Activated CD8-positive, alpha-beta memory T cell treated with anti-CD3 and anti-CD28 coated beads, Interleukin-2, amount 10 ng/mL, durations not matched to agents 7 days and 5 days (primary cell): ENCODE data around the gene UBE2I. TPM values are rescaled to one million over a fixed set of nuclear protein-coding genes. Genes with fewer than 3 reads are reported as not detected.
A peak's percentile ranks its signal among the peaks of the same experiment; 100 is the strongest.

Source experiments
- ATAC-seq: fragments of 150-1000 bp; cut with Tn5 transposase; one replicate; pipeline ENCODE4 v1.10.0; 2021; ENCODE audit warnings: moderate library complexity
- CTCF ChIA-PET: fragments of 350-600 bp; sonication (Branson Sonifier 250); formaldehyde crosslinking; loops from one replicate; lab custom pipeline; 2021; ENCODE audit warnings: antibody characterized with exemption; lab: Charles Lee
- DNase-seq: peaks from one replicate; pipeline ENCODE4 v3.0.0-alpha.2; 2020
- H3K27ac Mint-ChIP-seq: one replicate; pipeline ENCODE4 v1.8.0; 2021; ENCODE audit warnings: mild to moderate bottlenecking, mixed read lengths
- H3K27me3 Mint-ChIP-seq: one replicate; pipeline ENCODE4 v1.8.0; 2021; ENCODE audit warnings: mixed read lengths
- H3K36me3 Mint-ChIP-seq: one replicate; pipeline ENCODE4 v1.8.0; 2021; ENCODE audit warnings: mild to moderate bottlenecking, mixed read lengths
- H3K4me1 Mint-ChIP-seq: one replicate; pipeline ENCODE4 v1.8.0; 2021; ENCODE audit warnings: mixed read lengths
- H3K4me3 Mint-ChIP-seq: one replicate; pipeline ENCODE4 v1.8.0; 2021; ENCODE audit warnings: mild to moderate bottlenecking, moderate library complexity, mixed read lengths
- H3K9me3 Mint-ChIP-seq: one replicate; pipeline ENCODE4 v1.8.0; 2022; ENCODE audit warnings: low read depth, mixed read lengths
- total RNA-seq, 2 experiments: library from RNA; stranded (reverse); gene quantifications; one replicate each; pipeline ENCODE4 v1.2.3, GENCODE V29; 2021

Gene UBE2I
- total RNA-seq, 2 experiments from 2014 or later, result 224 to 253 TPM

DNA sequence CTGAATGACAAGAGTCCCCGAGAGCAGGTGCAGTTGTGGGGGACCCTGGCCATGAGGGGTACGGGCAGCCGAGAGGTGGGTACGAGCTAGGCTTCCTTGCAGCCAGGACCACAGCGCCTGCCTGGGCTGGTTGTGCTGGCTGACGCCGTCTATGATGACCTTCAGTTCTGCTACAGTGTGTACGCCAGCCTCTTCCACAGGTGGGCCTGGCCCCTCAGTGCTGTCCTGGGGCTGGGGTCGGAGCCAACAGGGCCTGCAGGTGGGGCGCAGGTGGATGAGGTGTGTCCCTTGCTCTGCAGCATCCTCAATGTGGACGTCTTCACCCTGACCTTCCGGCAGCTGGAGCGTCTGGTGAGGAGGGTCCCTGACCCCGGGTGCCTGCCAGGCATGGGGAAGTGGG lies 35.1 kb downstream of the UBE2I start:
- no peaks in the 10 kb centered on the region for H3K9me3 Mint-ChIP-seq
- peaks cover 2% of the 10 kb centered on the region for H3K36me3 Mint-ChIP-seq
- DNase-seq (no peak), ATAC-seq (no peak)
- no peaks in the 10 kb centered on the region for H3K27me3 Mint-ChIP-seq
- H3K4me1 Mint-ChIP-seq, result peaks cover 19% of the 10 kb centered on the region
- H3K4me3 Mint-ChIP-seq, result no peak overlapping the region
- CTCF ChIA-PET, result interaction anchor here (1.0 kb wide), 1 partner anchor 19 kb away, joined by 3 read pairs; no protein-coding TSS in a partner anchor
- H3K27ac Mint-ChIP-seq, result no peak overlapping the region

DNA sequence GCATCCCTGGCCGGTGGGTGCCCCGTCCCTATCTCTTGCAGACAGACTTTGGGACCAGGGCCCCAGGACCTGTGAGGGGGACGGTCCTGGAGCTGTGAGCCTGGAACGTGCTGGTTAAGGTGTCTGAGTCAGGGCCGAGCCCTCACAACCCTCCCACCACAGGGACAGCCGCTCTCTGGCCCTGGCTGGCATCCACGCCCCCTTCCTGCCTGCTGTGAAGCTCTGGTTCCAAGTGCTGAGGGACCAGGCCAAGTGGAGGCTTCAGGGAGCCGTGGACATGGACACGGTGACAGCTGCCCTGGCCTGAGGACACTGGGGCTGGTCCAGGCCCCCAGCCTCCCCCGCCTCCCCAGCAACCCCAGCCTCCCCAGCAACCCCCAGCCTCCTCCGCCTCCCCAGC lies 35.7 kb downstream of the UBE2I start:
- no peaks in the 10 kb centered on the region for H3K27me3 Mint-ChIP-seq
- peaks cover 21% of the 10 kb centered on the region for H3K4me1 Mint-ChIP-seq
- H3K27ac Mint-ChIP-seq, result no peak overlapping the region
- no peak overlapping the region for H3K4me3 Mint-ChIP-seq
- CTCF ChIA-PET, result no interaction called here
- H3K36me3 Mint-ChIP-seq, result peaks cover 2% of the 10 kb centered on the region
- H3K9me3 Mint-ChIP-seq, result no peaks in the 10 kb centered on the region
- ATAC-seq, result no peak
- DNase-seq, result no peak

DNA sequence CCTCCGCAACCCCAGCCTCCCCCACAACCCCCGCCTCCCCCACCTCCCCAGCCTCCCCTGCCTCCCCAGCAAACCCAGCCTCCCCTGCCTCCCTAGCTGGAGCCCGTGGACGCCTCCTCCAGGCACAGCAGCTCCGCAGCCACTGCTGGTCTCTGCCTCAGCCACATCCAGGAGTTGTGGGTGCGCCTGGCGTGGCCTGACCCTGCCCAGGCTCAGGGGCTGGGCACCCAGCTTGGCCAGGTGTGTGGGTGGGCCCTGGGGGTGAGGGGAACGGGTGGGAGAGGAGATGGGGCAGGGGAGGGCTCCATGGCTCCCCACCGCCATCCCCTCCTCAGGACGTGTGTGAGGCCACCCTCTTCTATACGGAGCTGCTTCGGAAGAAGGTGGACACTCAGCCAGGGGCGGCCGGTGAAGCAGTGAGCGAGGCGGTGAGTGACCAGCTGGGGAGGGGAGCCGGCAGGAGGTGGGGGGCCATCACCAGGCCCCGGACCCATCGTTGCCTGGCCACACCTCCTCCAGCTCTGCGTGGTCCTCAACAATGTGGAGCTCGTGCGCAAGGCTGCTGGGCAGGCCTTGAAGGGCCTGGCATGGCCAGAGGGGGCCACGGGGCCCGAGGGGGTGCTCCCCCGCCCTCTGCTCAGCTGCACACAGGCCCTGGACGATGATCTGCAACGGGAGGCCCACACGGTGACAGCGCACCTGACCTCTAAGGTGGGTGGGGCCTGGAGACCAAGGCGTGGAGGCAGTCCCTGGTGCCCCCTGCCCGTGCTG lies 36.4 kb downstream of the UBE2I start:
- no peak for ATAC-seq
- DNase-seq, result no peak
- peaks cover 2% of the 10 kb centered on the region for H3K36me3 Mint-ChIP-seq
- no peaks in the 10 kb centered on the region for H3K9me3 Mint-ChIP-seq
- no peak overlapping the region for H3K4me3 Mint-ChIP-seq
- H3K27me3 Mint-ChIP-seq, result no peaks in the 10 kb centered on the region
- CTCF ChIA-PET, result no interaction called here
- peaks cover 29% of the 10 kb centered on the region for H3K4me1 Mint-ChIP-seq
- H3K27ac Mint-ChIP-seq, result no peak overlapping the region

DNA sequence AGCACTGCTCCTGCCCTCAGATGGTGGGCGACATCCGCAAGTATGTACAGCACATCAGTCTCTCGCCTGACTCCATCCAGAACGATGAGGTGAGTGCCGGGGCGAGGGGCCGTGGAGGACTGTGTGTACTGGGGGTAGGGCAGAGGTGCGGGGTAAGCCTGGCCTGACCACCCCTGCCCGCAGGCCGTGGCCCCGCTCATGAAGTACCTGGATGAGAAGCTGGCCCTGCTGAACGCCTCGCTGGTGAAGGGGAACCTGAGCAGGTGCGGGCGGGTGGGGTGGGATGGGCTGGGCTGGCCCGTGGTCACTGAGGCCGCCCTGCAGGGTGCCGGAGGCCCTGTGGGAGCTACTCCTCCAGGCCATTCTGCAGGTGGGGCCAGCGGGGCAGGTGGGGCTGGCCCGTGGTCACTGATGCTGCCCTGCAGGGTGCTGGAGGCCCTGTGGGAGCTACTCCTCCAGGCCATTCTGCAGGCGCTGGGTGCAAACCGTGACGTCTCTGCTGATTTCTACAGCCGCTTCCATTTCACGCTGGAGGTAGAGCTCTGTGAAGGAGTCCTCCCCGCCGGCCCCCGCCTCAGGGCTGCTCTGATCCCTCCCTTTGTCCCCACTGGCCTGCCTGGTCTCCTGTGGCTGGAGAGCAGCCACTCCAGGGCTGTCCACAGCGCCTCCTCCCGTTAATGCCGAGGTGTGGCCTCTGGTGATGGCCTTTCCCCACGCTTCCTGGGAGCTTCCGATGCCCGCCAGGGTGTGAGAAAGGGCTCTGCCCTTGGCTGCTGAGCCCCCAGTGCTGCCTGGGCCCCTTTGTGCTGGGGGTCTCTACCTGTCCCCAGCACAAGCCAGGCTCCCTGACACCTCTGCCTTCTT lies 37.2 kb downstream of the UBE2I start:
- ATAC-seq (no peak), DNase-seq (no peak)
- CTCF ChIA-PET, result no interaction called here
- no peaks in the 10 kb centered on the region for H3K27me3 Mint-ChIP-seq
- H3K4me3 Mint-ChIP-seq, result no peak overlapping the region
- H3K4me1 Mint-ChIP-seq, result peaks cover 32% of the 10 kb centered on the region
- peaks cover 2% of the 10 kb centered on the region for H3K36me3 Mint-ChIP-seq
- H3K9me3 Mint-ChIP-seq, result no peaks in the 10 kb centered on the region
- no peak overlapping the region for H3K27ac Mint-ChIP-seq

DNA sequence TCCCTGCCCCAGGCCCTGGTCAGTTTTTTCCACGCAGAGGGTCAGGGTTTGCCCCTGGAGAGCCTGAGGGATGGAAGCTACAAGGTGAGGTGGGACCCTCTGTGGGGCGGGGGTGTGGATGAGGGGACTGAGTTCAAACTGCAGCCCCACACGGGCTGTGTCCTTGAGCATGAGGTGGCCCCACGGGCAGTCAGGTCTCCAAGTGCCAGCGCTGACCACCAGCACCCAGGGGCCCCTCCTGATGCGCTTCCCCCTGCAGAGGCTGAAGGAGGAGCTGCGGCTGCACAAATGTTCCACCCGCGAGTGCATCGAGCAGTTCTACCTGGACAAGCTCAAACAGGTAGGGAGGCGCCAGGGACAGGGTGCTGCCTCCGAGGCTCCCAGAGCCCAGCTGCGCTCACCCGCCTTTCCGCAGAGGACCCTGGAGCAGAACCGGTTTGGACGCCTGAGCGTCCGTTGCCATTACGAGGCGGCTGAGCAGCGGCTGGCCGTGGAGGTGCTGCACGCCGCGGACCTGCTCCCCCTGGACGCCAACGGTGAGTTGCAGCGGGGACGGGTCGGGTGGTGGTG lies 37.9 kb downstream of the UBE2I start:
- Mint-ChIP-seq H3K4me3 (no peak overlapping the region), H3K4me1 (peaks cover 28% of the 10 kb centered on the region), H3K9me3 (no peaks in the 10 kb centered on the region), H3K27ac (no peak overlapping the region), H3K36me3 (peaks cover 2% of the 10 kb centered on the region), H3K27me3 (no peaks in the 10 kb centered on the region)
- no peak for ATAC-seq
- CTCF ChIA-PET, result no interaction called here
- no peak for DNase-seq

DNA sequence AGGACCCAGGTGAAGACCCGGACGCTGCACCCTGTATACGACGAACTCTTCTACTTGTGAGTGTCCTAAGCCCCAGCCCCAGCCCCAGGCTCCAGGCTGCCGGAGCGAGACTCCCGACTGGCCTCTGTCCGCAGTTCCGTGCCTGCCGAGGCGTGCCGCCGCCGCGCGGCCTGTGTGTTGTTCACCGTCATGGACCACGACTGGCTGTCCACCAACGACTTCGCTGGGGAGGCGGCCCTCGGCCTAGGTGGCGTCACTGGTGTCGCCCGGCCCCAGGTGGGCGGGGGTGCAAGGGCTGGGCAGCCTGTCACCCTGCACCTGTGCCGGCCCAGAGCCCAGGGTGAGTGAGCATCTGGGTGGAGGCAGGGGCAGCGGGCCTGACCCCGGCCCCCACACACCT lies 38.5 kb downstream of the UBE2I start:
- no peaks in the 10 kb centered on the region for H3K27me3 Mint-ChIP-seq
- H3K9me3 Mint-ChIP-seq, result no peaks in the 10 kb centered on the region
- ATAC-seq, result no peak
- H3K4me1 Mint-ChIP-seq, result peaks cover 26% of the 10 kb centered on the region
- CTCF ChIA-PET, result no interaction called here
- H3K4me3 Mint-ChIP-seq, result no peak overlapping the region
- H3K27ac Mint-ChIP-seq, result no peak overlapping the region
- peaks cover 2% of the 10 kb centered on the region for H3K36me3 Mint-ChIP-seq
- no peak for DNase-seq

DNA sequence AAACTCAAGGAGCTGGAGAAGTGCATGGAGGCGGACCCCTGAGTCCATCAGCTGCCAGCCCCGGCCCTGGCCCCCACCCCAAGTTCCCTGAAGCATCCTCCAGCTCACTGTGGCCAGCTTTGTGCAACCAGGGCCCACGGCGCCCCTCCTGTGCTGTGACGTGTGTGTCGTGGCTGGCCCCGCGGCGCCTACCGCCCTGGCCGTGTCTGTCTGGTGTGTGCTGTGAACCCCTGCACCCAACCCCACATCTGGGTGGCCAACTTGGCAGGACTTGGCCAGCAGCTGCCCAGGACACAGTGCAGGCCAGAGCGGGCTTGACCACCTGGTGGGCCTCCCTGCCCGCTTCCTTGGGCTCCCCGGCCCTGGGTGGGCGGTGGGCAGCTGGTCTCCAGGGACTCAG lies 39.0 kb downstream of the UBE2I start:
- no peaks in the 10 kb centered on the region for H3K27me3 Mint-ChIP-seq
- peaks cover 25% of the 10 kb centered on the region for H3K4me1 Mint-ChIP-seq
- H3K4me3 Mint-ChIP-seq, result no peak overlapping the region
- no peak overlapping the region for H3K27ac Mint-ChIP-seq
- no peaks in the 10 kb centered on the region for H3K9me3 Mint-ChIP-seq
- peaks cover 2% of the 10 kb centered on the region for H3K36me3 Mint-ChIP-seq
- no peak for ATAC-seq
- CTCF ChIA-PET, result interaction anchor here (0.9 kb wide), 1 partner anchor 12 kb away, joined by 3 read pairs; no protein-coding TSS in a partner anchor
- no peak for DNase-seq

DNA sequence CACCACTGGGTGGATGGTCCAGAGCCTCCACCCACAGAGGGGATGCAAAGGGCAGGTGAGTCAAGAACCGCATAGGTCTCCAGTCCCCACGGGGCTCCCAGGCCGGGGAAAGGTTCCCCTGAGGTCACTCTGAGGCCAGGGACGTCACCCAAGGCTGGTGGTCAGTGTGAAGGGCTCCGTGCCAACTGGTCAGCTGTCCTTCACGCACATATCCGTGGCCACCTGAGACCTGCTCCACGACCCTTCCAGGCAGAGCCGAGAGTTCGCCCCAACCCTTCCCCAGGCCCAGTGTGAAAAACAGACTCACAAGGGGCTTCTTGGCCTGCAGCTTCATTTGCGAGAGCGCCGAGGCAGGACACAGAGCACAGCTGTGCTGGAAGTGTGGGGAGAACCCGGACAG lies 39.5 kb downstream of the UBE2I start:
- Mint-ChIP-seq H3K4me3 (no peak overlapping the region), H3K27ac (no peak overlapping the region), H3K27me3 (no peaks in the 10 kb centered on the region), H3K4me1 (peaks cover 29% of the 10 kb centered on the region), H3K36me3 (peaks cover 2% of the 10 kb centered on the region), H3K9me3 (no peaks in the 10 kb centered on the region)
- DNase-seq, result no peak
- CTCF ChIA-PET, result interaction anchor here (0.9 kb wide), 1 partner anchor 12 kb away, joined by 3 read pairs; no protein-coding TSS in a partner anchor
- ATAC-seq, result no peak

DNA sequence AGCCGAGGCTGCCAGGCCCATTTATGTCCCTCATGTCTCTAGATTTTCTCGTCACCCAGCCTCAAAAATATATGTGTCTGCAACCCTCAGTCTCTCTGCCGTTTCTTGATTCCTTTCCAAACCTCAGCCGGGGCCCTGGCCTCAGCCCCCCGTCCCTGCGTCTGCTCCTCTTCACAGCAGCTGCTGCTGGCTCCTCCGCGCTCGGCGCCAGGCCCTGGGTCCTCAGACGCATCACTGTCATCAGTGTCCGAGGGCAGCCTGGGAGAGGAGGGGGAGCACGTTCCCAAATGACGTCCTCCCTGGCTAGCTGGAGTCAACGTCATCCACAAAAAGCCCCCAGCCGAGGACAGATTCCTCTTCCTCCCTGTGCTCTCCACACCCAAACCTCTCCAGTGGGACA lies 39.9 kb downstream of the UBE2I start:
- no peak for DNase-seq
- ATAC-seq, result no peak
- no peak overlapping the region for H3K4me3 Mint-ChIP-seq
- peaks cover 30% of the 10 kb centered on the region for H3K4me1 Mint-ChIP-seq
- CTCF ChIA-PET, result interaction anchor here (0.9 to 1.0 kb wide), 2 partner anchors 11 to 13 kb away, joined by 3 to 4 read pairs; no protein-coding TSS in a partner anchor
- peaks cover 2% of the 10 kb centered on the region for H3K36me3 Mint-ChIP-seq
- no peaks in the 10 kb centered on the region for H3K27me3 Mint-ChIP-seq
- H3K9me3 Mint-ChIP-seq, result no peaks in the 10 kb centered on the region
- no peak overlapping the region for H3K27ac Mint-ChIP-seq

DNA sequence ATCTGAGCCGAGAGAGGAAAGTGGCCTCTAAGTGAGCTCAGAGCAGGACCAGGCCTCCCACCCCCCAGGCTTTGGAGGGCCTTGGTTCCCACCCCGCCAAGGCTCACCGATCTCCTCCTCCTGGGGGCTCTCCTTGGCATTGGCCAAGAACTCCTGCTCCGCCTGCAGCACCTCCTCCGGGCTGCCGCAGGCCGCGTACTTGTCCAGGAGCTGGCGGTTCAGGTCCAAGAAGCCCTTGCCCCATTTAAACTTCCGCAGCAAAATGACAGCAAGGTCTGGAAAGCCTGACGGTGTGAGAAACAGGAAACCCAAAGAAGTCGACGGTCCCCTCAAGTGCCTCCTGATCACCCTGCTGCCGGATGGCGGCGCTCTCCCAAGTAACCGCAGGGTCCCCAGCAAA lies 40.5 kb downstream of the UBE2I start:
- DNase-seq (no peak), ATAC-seq (no peak)
- CTCF ChIA-PET, result interaction anchor here (1.0 to 2.2 kb wide), 2 partner anchors 14 kb away, joined by 4 to 6 read pairs; no protein-coding TSS in a partner anchor
- no peaks in the 10 kb centered on the region for H3K27me3 Mint-ChIP-seq
- H3K27ac Mint-ChIP-seq, result no peak overlapping the region
- H3K4me1 Mint-ChIP-seq, result peaks cover 33% of the 10 kb centered on the region
- peak overlapping the region; percentile 83 for H3K4me3 Mint-ChIP-seq
- H3K36me3 Mint-ChIP-seq, result peaks cover 2% of the 10 kb centered on the region
- no peaks in the 10 kb centered on the region for H3K9me3 Mint-ChIP-seq

DNA sequence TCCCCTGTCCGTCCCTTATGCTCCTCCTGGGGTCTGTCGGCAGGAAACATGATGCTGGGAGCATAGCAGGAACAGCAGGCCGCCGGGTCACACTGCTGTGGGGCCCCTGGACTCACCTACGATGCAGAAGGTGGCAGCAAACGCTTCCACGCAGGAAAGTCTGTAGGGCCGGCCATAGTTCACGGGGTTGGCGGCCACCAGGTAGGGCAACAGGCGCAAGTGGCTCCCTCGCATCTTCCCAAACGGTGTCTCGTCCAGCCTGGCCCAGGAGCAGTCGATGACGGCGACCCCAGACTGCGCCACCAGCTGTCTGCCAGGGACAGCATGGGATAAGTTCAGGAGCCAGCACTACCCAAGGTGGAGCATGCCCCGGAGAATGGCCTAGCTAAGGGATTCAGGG lies 41.3 kb downstream of the UBE2I start:
- ATAC-seq (no peak), DNase-seq (no peak)
- Mint-ChIP-seq H3K36me3 (peaks cover 2% of the 10 kb centered on the region), H3K9me3 (no peaks in the 10 kb centered on the region), H3K27ac (peak overlapping the region; percentile 76), H3K4me1 (peaks cover 35% of the 10 kb centered on the region), H3K4me3 (peak overlapping the region; percentile 83), H3K27me3 (no peaks in the 10 kb centered on the region)
- CTCF ChIA-PET, result interaction anchor here (2.2 kb wide), 1 partner anchor 13 kb away, joined by 6 read pairs; no protein-coding TSS in a partner anchor

DNA sequence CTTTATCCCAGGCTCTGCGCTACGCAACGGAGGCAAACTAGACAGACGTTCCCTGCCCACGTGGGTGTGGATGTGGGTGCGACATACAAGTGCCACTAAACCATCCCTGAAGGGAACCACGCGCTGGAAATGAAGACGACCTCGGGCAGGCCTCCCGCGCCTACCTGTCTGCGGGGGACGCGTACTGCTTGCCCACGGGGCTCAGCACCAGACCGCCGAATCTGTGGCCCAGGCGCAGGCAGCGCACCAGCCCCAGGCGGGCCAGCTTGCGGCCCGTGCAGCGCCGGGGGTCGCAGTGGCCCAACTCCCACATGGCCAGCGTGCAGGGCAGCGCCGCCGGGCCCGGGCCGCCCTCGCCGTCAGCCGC lies 41.8 kb downstream of the UBE2I start:
- DNase-seq (no peak), ATAC-seq (peak; percentile 35)
- CTCF ChIA-PET, result interaction anchor here (2.2 kb wide), 1 partner anchor 12 kb away, joined by 6 read pairs; no protein-coding TSS in a partner anchor
- Mint-ChIP-seq H3K36me3 (peaks cover 2% of the 10 kb centered on the region), H3K27me3 (no peaks in the 10 kb centered on the region), H3K27ac (peak overlapping the region; percentile 76), H3K9me3 (no peaks in the 10 kb centered on the region), H3K4me1 (peaks cover 35% of the 10 kb centered on the region), H3K4me3 (peak overlapping the region; percentile 83)
